Dedifferentiated amniotic fluid mesenchymal stem cell (primary cell): ENCODE results near the gene CYFIP2.
"Not testable (repeated sequence)": the region's sequence is repeated elsewhere in the genome, so short reads cannot be mapped to it uniquely, and the experiment has no call there.

Experiments used
- DNase-seq: peaks from one replicate; pipeline ENCODE4 v3.0.0-alpha.2; 2016; ENCODE audit errors: extremely low spot score

Gene CYFIP2

GRCh38 chr5:157390133-157390532, 124.2 kb downstream of the CYFIP2 start:
- DNase-seq, result no peak

- peak; percentile 34 for DNase-seq
These were observed 124.8 kb downstream of the CYFIP2 start for GRCh38 chr5:157390551-157391297.

GRCh38 chr5:157398305-157398704, 132.4 kb downstream of the CYFIP2 start:
- no peak for DNase-seq

- no peak for DNase-seq
These were observed 135.0 kb downstream of the CYFIP2 start for GRCh38 chr5:157400741-157401495.

- no peak for DNase-seq
These were observed 149.9 kb downstream of the CYFIP2 start for GRCh38 chr5:157415838-157416237.

- not testable (repeated sequence) for DNase-seq
These were observed 153.6 kb downstream of the CYFIP2 start for GRCh38 chr5:157419521-157419920.

GRCh38 chr5:157429920-157430319, 164.0 kb downstream of the CYFIP2 start:
- DNase-seq, result not testable (repeated sequence)

- peak; percentile 74 for DNase-seq
These were observed 165.7 kb downstream of the CYFIP2 start for GRCh38 chr5:157431544-157432200.

GRCh38 chr5:157434096-157434495, 168.2 kb downstream of the CYFIP2 start:
- no peak for DNase-seq

GRCh38 chr5:157443041-157443549, 177.2 kb downstream of the CYFIP2 start:
- DNase-seq, result no peak

- DNase-seq, result no peak
These were observed 178.3 kb downstream of the CYFIP2 start for GRCh38 chr5:157444224-157444623.
